OCI-LY3 (cell line): ENCODE measurements around the gene HIVEP3.

Experiments
- EZH2phosphoT487 ChIP-seq: fragments of 200-600 bp; shearing (Covaris generic); IDR thresholded peaks from 2 replicates; pipeline ENCODE4 v1.6.1; 2018; ENCODE audit warnings: antibody characterized with exemption, mixed run types, low read depth
- TF ChIP-seq, protein P1 (sequence below): fragments of 200-600, 300-600 bp; sonication (generic); IDR thresholded peaks from 2 replicates; pipeline ENCODE4 v1.5.1; 2014; ENCODE audit warnings: antibody characterized with exemption, low read length, low read depth

DNA sequence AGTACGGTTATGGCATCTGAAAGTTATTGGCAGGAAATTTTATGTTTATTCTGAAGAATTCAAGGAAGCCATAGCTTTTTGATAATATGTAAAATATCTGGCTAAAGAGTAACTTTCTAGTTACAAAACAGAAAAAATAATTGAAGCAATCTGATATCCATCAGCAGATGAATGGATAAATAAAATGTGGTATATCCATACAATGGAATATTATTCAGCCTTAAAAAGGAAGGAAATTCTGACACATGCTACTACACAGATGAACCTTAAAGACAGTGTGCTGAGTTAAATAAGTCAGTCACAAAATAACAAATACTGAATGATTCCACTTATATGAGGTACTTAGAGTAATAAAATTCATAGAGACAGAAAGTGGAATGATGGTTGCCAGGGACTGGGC lies 25.0 kb upstream of the HIVEP3 start:
- TF ChIP-seq, protein P1, sequence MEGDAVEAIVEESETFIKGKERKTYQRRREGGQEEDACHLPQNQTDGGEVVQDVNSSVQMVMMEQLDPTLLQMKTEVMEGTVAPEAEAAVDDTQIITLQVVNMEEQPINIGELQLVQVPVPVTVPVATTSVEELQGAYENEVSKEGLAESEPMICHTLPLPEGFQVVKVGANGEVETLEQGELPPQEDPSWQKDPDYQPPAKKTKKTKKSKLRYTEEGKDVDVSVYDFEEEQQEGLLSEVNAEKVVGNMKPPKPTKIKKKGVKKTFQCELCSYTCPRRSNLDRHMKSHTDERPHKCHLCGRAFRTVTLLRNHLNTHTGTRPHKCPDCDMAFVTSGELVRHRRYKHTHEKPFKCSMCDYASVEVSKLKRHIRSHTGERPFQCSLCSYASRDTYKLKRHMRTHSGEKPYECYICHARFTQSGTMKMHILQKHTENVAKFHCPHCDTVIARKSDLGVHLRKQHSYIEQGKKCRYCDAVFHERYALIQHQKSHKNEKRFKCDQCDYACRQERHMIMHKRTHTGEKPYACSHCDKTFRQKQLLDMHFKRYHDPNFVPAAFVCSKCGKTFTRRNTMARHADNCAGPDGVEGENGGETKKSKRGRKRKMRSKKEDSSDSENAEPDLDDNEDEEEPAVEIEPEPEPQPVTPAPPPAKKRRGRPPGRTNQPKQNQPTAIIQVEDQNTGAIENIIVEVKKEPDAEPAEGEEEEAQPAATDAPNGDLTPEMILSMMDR, result no peak
- no peak for TF ChIP-seq EZH2phosphoT487
